Measurements from ENCODE around the gene CA10.

The CA10 gene

GRCh38 chr17:52159246-52160135 lies 977 bp upstream of the CA10 start:
- peaks cover 21% of the 10 kb centered on the region for H3K27me3 ChIP-seq (ENCODE audit: insufficient read depth, poor library complexity, severe bottlenecking)
- no peak for DNase-seq (ENCODE audit: low read depth in 1 of 2, low spot score in 1 of 2)
- TF ChIP-seq CTCF (IDR thresholded peaks at IDR 0.05; ENCODE audit: insufficient read depth, low read length) (no peak), SPI1 (IDR thresholded peaks at IDR 0.05; ENCODE audit: borderline replicate concordance, low read depth) (no peak), POLR2AphosphoS5 (IDR thresholded peaks at IDR 0.05; ENCODE audit: low read depth) (no peak), GABPA (IDR thresholded peaks at IDR 0.05; ENCODE audit: low read depth) (no peak)
- TF ChIP-seq, protein P1, sequence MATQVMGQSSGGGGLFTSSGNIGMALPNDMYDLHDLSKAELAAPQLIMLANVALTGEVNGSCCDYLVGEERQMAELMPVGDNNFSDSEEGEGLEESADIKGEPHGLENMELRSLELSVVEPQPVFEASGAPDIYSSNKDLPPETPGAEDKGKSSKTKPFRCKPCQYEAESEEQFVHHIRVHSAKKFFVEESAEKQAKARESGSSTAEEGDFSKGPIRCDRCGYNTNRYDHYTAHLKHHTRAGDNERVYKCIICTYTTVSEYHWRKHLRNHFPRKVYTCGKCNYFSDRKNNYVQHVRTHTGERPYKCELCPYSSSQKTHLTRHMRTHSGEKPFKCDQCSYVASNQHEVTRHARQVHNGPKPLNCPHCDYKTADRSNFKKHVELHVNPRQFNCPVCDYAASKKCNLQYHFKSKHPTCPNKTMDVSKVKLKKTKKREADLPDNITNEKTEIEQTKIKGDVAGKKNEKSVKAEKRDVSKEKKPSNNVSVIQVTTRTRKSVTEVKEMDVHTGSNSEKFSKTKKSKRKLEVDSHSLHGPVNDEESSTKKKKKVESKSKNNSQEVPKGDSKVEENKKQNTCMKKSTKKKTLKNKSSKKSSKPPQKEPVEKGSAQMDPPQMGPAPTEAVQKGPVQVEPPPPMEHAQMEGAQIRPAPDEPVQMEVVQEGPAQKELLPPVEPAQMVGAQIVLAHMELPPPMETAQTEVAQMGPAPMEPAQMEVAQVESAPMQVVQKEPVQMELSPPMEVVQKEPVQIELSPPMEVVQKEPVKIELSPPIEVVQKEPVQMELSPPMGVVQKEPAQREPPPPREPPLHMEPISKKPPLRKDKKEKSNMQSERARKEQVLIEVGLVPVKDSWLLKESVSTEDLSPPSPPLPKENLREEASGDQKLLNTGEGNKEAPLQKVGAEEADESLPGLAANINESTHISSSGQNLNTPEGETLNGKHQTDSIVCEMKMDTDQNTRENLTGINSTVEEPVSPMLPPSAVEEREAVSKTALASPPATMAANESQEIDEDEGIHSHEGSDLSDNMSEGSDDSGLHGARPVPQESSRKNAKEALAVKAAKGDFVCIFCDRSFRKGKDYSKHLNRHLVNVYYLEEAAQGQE (IDR thresholded peaks at IDR 0.05; ENCODE audit: insufficient replicate concordance, low read depth): no peak
- no peak overlapping the region for H3K4me3 ChIP-seq (replicated peaks; ENCODE audit: insufficient read depth, low read length)
- no peak overlapping the region for H3K27ac ChIP-seq (replicated peaks)

DNA sequence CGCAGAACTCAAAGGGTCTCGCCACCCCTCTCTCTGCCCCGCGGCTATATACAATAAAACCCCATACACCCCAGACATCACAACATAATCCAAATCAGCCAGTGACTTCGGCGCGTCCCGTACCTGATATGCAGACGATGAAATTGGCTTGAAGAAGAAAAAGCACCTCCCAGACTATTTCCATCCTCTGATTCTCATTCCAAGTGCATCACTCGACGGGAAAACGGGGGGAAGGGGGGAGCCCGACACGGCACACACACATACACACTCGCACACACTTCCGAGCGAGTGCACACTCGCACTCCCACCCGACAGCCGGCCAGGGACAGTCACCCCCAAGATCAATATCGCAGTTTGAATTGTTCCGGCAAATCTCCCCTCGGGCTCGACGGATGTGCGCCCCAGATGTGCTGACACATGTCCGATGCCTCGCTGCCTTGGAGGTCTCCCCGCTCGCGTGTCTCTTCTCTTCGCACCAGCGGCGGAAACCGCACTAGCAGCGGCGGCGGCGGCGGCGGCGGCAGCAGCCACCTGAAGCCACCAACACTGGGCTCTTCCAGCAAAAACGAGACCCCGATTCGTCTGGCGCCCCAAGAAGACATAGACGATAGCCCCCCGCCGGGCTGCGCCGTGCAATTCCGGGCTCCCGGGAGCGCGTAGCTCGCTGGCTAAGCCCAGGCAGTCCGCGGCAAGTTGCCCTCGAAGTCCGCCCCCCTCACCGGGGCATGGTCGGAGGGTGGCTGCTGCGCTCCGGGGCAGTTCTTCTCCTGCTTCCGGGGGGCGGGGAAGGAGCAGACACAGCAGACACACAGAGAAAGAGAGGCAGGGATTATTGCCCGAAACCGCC lies 688 bp downstream of the CA10 start:
- Histone ChIP-seq H3K27me3 (ENCODE audit: insufficient read depth, poor library complexity, severe bottlenecking) (peaks cover 21% of the 10 kb centered on the region), H3K4me3 (replicated peaks; ENCODE audit: insufficient read depth, low read length) (no peak overlapping the region), H3K27ac (replicated peaks) (no peak overlapping the region)
- DNase-seq (ENCODE audit: low read depth in 1 of 2, low spot score in 1 of 2): no peak
- TF ChIP-seq GABPA (IDR thresholded peaks at IDR 0.05; ENCODE audit: low read depth) (no peak), CTCF (IDR thresholded peaks at IDR 0.05; ENCODE audit: insufficient read depth, low read length) (no peak), SPI1 (IDR thresholded peaks at IDR 0.05; ENCODE audit: borderline replicate concordance, low read depth) (no peak), POLR2AphosphoS5 (IDR thresholded peaks at IDR 0.05; ENCODE audit: low read depth) (no peak)
- TF ChIP-seq, protein P1 (IDR thresholded peaks at IDR 0.05; ENCODE audit: insufficient replicate concordance, low read depth): no peak

DNA sequence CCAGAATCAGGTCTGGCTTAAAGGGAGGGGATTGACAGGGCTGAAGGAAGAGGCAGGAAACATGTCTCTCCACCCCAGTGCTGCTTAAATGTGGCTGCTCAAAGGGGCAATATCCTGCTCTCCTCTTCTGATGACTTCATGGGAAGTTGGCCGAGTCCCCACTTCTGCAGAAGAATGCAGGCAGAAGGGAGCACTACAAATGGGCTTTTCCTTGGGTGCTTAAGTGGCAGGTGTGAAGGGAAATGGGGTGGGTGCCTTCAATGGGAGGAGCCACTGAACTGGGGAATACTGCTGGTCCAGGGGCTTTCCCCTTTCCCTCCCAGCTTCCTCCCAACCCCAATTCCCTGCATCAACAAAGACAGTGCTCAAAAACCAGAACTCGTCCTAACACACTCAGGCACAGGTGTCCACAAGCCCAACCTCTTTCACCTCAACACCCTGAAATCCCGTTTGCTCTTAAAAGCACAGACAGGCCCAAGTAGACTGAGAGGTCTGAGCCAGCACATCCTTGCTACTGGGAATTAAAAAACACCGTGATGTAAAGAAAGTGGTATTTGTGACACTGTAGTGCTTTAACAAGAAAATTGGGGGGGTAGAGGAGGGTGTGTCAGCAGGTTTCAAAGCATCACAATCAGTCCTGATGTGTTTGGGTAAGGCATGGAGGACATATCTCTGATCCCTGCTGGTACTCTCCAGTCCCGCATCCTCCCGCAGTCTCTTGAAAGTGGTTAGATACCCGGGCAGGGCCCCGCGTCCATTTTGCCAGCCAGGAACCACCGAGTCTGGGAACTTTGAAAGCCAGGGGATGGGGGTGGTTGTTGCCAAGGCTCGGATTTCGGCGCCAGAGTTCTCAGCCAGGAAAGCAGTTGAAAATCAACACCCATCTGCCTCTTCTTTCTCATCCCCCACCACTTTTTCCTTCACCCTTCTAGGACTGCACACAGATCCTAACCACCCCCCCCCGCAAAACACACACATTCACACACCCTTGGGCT lies 1.6 kb downstream of the CA10 start:
- no peak for DNase-seq (ENCODE audit: low read depth in 1 of 2, low spot score in 1 of 2)
- TF ChIP-seq CTCF (IDR thresholded peaks at IDR 0.05; ENCODE audit: insufficient read depth, low read length) (no peak), GABPA (IDR thresholded peaks at IDR 0.05; ENCODE audit: low read depth) (no peak), POLR2AphosphoS5 (IDR thresholded peaks at IDR 0.05; ENCODE audit: low read depth) (no peak), SPI1 (IDR thresholded peaks at IDR 0.05; ENCODE audit: borderline replicate concordance, low read depth) (no peak)
- peaks cover 21% of the 10 kb centered on the region for H3K27me3 ChIP-seq (ENCODE audit: insufficient read depth, poor library complexity, severe bottlenecking)
- H3K4me3 ChIP-seq (replicated peaks; ENCODE audit: insufficient read depth, low read length): no peak overlapping the region
- H3K27ac ChIP-seq (replicated peaks): no peak overlapping the region

Data from HL-60 (cell line).